ENCODE results near the gene FAM53B.
A peak's percentile ranks its signal among the peaks of the same experiment; 100 is the strongest.

FAM53B gene

GRCh38 chr10:124697443-124697836 is 46.7 kb downstream of the FAM53B start:
- no peak for DNase-seq (ENCODE audit: low read depth, low spot score)

- no peak for DNase-seq (ENCODE audit: low read depth, low spot score)
These were observed 47.5 kb downstream of the FAM53B start for GRCh38 chr10:124696446-124697392.

DNA sequence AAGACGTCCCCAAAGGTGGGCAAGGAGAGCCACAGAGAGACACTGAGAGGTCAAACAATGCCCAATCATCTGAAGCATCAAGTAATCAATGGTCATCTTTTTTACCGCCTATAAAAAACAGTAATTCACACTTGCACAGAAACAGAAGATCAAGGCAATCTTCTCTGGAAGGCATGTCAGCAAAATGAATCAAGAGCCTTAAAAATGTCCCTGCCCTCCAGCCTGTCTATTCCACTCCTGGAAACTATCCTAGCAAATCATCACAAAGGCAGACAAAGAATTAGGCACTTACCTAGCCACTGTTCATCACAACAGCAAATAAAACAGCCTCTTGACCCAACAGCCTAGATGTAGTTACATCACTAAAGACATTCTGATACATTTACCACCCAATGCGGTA is 48.9 kb downstream of the FAM53B start:
- no peak for DNase-seq (ENCODE audit: low read depth, low spot score)

DNA sequence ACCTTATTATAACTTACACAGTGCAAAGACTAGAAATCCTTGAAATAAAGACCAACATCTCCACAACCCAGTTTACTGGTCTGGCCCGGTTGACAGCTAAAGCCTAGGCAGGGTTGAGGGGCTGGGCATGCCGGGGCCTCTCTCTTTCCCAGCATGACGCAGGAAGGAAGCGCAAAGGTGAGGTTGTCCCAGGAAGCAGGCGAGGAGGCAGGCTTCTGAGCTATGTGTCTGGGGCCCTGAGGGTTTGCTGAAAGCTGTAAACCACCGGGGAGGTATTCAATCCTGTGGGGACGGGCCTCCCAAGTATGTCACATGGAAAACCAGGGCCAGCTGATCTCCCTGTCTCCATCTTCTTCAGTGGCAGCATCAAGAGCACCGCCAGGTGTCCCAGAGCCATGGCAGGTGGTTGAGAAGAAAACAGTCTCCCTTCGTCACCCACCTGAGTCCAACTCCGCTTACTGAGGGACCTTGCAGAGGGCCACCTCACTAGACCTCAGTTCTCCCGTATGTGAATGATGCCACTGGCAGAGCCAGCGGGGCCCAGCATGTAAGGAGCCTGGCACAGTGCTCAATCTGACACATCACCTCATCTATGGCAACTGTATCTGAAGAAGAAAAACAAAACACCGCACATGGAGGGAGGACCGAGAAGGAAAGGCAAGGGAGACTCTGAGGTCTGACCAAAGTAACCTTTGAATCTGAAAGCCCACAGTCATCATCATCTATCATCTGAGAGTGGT is 49.5 kb downstream of the FAM53B start:
- no peak for DNase-seq (ENCODE audit: low read depth, low spot score)

DNA sequence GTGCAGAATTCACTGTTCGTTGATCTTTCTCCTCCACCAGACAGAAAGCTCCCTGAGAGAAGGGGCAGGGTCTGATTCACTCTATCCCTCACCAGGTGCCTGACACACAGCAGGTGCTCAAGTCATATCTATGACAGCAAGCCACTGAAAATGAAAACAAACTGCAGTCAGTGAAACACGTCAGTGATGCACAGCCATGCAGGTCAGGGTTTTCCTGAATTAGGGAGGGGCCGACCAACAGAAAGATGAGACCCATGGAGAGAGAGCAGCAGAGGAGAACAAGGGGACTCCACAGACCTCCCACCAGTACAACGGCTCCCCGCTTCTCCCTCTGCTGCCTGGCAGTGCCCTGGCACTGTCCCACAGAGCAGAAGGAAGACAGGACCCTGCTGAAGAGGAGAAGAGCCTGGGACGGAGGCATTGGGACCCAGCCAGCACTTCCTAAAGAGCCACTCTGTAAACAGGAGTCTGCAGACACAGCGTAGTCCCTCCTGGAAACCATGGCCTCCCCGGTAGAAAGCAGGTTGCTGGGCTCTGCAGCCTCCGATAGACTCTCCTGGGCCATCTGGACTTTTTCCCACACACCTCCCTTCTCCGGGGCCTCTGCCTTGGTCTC is 50.3 kb downstream of the FAM53B start:
- DNase-seq (ENCODE audit: low read depth, low spot score) = peak; percentile 51

GRCh38 chr10:124693396-124693795 is 50.8 kb downstream of the FAM53B start:
- DNase-seq (ENCODE audit: low read depth, low spot score) = no peak

DNA sequence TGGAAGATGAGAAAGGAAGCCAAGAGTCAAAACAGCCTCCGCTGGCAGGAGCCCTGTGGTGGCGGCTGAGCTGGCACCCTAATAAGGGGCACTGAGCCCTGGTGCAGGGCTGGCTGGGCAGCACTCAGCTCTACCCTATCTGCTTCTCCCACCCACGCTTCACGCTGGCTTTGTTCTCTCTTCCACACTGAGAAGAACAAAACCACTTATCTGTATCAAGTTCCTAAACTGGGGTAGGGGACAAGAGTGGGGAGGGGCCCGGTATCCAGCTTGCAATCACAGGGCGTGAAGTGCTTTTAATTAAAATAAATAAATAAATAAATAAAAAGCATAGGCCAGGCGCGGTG is 52.1 kb downstream of the FAM53B start:
- DNase-seq (ENCODE audit: low read depth, low spot score) = no peak

GRCh38 chr10:124691421-124692099 is 52.6 kb downstream of the FAM53B start:
- no peak for DNase-seq (ENCODE audit: low read depth, low spot score)

GRCh38 chr10:124691002-124691401 is 53.2 kb downstream of the FAM53B start:
- no peak for DNase-seq (ENCODE audit: low read depth, low spot score)

- DNase-seq (ENCODE audit: low read depth, low spot score) = no peak
These were observed 54.2 kb downstream of the FAM53B start for GRCh38 chr10:124689911-124690498.

- no peak for DNase-seq (ENCODE audit: low read depth, low spot score)
These were observed 55.1 kb downstream of the FAM53B start for GRCh38 chr10:124688889-124689670.

DNA sequence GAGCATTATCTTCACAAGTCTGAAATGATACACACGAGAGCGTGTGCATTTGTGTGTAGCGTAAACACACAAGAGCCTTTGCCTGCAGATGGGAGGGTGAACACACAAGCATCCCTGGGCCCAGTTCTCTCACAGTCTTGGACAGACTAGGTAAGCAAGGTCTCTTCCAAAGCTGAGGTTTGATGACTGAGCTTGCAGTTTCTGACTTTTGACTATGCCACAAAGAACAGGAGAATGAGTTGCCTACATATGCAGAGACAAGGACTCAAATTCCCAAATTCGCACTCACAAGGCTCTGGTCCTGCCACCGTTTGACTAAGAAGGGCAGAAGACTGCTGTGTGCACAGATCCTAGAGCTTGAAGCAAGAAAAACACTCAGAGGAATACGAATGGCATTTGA is 55.8 kb downstream of the FAM53B start:
- no peak for DNase-seq (ENCODE audit: low read depth, low spot score)

DNA sequence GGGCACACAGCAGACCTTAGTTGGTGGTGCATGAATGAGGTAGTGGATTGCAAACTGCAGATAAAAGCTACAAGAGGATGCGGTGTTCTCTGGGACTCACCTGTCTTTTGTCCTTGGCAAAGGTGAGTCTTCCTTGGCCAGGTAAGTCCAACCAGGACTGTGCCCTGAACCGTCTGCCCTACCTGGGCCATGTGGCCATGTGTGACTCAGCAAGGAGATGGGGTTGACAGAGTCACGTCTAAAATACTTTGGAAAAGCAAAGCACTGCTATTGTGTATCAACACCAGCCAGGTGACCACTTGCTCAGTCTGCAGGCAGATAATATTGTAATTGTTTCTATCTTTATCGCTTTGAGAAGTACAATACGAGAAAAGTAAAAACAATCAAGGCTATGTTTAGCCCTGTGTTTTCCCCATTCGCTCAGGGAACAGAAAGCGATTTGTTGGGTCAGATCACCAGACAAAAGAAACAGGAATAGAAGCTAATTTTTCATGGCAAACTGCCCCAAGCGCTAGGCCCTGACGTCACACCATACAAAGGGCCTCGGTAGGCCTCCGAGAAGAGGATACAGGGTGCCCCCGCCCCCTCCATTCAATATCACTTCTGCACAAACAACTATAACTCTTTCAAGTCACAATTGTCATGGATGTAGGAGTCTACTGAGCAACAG is 57.3 kb downstream of the FAM53B start:
- DNase-seq (ENCODE audit: low read depth, low spot score) = no peak

DNA sequence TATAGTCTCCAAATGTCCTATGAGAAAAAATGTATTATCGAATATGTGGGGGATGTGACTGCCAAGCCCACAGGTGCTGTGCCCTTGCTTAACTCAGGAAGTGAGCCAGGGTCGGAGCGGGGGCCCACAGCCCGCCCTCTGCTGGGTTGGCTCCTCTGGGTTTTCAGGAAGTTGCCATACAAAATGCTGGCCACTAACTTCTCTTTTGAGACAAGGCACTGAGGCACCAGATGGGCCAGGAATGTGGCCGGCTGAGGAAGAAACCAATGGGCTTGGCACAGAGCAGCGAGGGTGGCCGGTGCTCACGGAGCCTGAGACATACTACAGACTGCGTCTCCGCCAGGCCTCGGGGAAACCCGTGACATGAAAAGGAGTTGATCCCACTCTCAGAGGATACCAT is 58.9 kb downstream of the FAM53B start:
- DNase-seq (ENCODE audit: low read depth, low spot score) = no peak

DNA sequence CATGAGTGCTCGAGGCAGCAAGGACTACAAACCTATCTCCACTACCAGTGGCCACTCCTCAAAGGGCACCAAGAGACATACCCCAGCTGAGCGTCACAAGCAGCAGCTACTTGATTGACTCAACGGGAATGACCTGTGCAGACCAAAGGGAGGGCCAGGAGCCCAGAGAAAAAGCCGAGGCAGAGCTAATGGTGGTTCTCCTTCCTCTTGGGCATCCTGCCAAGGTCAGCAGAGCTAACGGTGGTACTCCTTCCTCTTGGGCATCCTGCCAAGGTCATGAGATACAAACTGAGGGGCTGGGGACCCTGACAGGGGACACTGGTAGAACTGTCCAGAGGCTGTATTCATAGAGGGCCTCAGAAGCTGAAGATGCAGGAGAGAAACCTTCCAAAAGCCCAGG is 60.4 kb downstream of the FAM53B start:
- no peak for DNase-seq (ENCODE audit: low read depth, low spot score)

GRCh38 chr10:124681626-124682552 is 62.3 kb downstream of the FAM53B start:
- DNase-seq (ENCODE audit: low read depth, low spot score) = no peak

GRCh38 chr10:124681091-124681490 is 63.1 kb downstream of the FAM53B start:
- no peak for DNase-seq (ENCODE audit: low read depth, low spot score)

- no peak for DNase-seq (ENCODE audit: low read depth, low spot score)
These were observed 63.5 kb downstream of the FAM53B start for GRCh38 chr10:124680675-124681074.

DNA sequence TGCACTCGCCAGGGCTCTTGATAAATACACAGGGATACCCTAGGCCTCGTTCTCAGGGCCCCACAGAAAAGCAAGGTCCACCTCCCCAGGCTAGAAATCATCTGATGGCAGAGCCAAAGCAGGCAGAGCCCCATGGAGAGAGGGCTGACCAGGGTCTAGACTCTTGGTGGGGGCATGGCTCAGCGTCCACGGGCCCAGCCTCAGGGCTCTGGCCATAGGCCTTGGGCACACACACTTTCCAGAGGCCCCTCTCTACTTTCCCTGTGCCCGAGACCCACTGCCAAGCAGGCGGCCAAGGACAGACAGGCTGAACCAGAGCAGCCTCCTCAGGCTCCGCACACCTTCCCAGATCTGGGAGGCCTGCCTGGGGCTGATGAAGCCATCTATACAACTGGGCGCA is 64.8 kb downstream of the FAM53B start:
- DNase-seq (ENCODE audit: low read depth, low spot score) = no peak

Measured in smooth muscle cell of the brain vasculature (primary cell).